GM21360 (cell line): Measurements from ENCODE around the gene DAAM2.

Experiments
- ATAC-seq: cut with Tn5 transposase; IDR thresholded peaks from one replicate; pipeline ENCODE4 v1.9.1; 2021; ENCODE audit warnings: mild to moderate bottlenecking, moderate library complexity; ENCODE audit not compliant: unreplicated experiment

The DAAM2 gene

GRCh38 chr6:39925191-39925930 is 133.2 kb downstream of the DAAM2 start:
- ATAC-seq, result no peak

- ATAC-seq, result no peak
Observed at GRCh38 chr6:39925931-39926290, 133.7 kb downstream of the DAAM2 start.

GRCh38 chr6:39926668-39927067 is 134.5 kb downstream of the DAAM2 start:
- ATAC-seq, result no peak

GRCh38 chr6:39927159-39927558 is 135.0 kb downstream of the DAAM2 start:
- no peak for ATAC-seq

GRCh38 chr6:39929039-39929732 is 137.0 kb downstream of the DAAM2 start:
- ATAC-seq, result no peak

- ATAC-seq, result no peak
Observed at GRCh38 chr6:39929733-39930461, 137.7 kb downstream of the DAAM2 start.

- no peak for ATAC-seq
Observed at GRCh38 chr6:39930540-39930939, 138.4 kb downstream of the DAAM2 start.

- no peak for ATAC-seq
Observed at GRCh38 chr6:39931607-39932006, 139.4 kb downstream of the DAAM2 start.

- ATAC-seq, result no peak
Observed at GRCh38 chr6:39932386-39932910, 140.3 kb downstream of the DAAM2 start.

- ATAC-seq, result no peak
Observed at GRCh38 chr6:39933669-39934130, 141.5 kb downstream of the DAAM2 start.

- peak; percentile 71 for ATAC-seq
Observed at GRCh38 chr6:39934131-39934757, 142.1 kb downstream of the DAAM2 start, which contains the start of gene MOCS1. Gene MOCS1, minus strand, starts transcription at chr6:39934462. Its CDS starts 45 bp downstream, at chr6:39934417.

- no peak for ATAC-seq
Observed at GRCh38 chr6:39935241-39935640, 143.1 kb downstream of the DAAM2 start.

GRCh38 chr6:39936857-39937256 is 144.7 kb downstream of the DAAM2 start:
- ATAC-seq, result no peak

GRCh38 chr6:39937686-39938333 is 145.6 kb downstream of the DAAM2 start:
- no peak for ATAC-seq

- ATAC-seq, result no peak
Observed at GRCh38 chr6:39938773-39939654, 146.8 kb downstream of the DAAM2 start.

- ATAC-seq, result no peak
Observed at GRCh38 chr6:39941138-39941537, 149.0 kb downstream of the DAAM2 start.

- no peak for ATAC-seq
Observed at GRCh38 chr6:39941820-39942219, 149.6 kb downstream of the DAAM2 start.

- no peak for ATAC-seq
Observed at GRCh38 chr6:39942903-39943580, 150.9 kb downstream of the DAAM2 start.

- no peak for ATAC-seq
Observed at GRCh38 chr6:39945626-39946025, 153.4 kb downstream of the DAAM2 start.
